ENCODE results near the gene MALRD1.
"Not testable (repeated sequence)": the region's sequence is repeated elsewhere in the genome, so short reads cannot be mapped to it uniquely, and the experiment has no call there.

The MALRD1 gene

GRCh38 chr10:19713159-19713558, 664.6 kb downstream of the MALRD1 start:
- Mint-ChIP-seq H3K4me3 (no peak overlapping the region), H3K4me1 (no peaks in the 10 kb centered on the region), H3K27ac (no peak overlapping the region), H3K27me3 (no peaks in the 10 kb centered on the region), H3K9me3 (peaks cover 26 to 32% of the 10 kb centered on the region in 2 donors)
- DNase-seq = no peak
- no peak for ATAC-seq

- H3K4me3 Mint-ChIP-seq = no peak overlapping the region
- DNase-seq (no peak), ATAC-seq (no peak)
- H3K4me1 Mint-ChIP-seq = no peaks in the 10 kb centered on the region
- no peak overlapping the region for H3K27ac Mint-ChIP-seq
- no peaks in the 10 kb centered on the region for H3K27me3 Mint-ChIP-seq
- H3K9me3 Mint-ChIP-seq = peaks cover 26 to 32% of the 10 kb centered on the region in 2 donors
Observed at GRCh38 chr10:19713800-19714525, 665.4 kb downstream of the MALRD1 start.

- no peak overlapping the region for H3K4me3 Mint-ChIP-seq
- H3K4me1 Mint-ChIP-seq = no peaks in the 10 kb centered on the region
- no peak for ATAC-seq
- H3K27me3 Mint-ChIP-seq = no peaks in the 10 kb centered on the region
- H3K9me3 Mint-ChIP-seq = peaks cover 0 to 2% of the 10 kb centered on the region in 2 donors
- no peak overlapping the region for H3K27ac Mint-ChIP-seq
- DNase-seq = no peak
Observed at GRCh38 chr10:19719284-19719683, 670.7 kb downstream of the MALRD1 start.

- H3K27me3 Mint-ChIP-seq = no peaks in the 10 kb centered on the region
- H3K27ac Mint-ChIP-seq = no peak overlapping the region
- H3K4me3 Mint-ChIP-seq = no peak overlapping the region
- H3K4me1 Mint-ChIP-seq = no peaks in the 10 kb centered on the region
- H3K9me3 Mint-ChIP-seq = no peaks in the 10 kb centered on the region
- ATAC-seq (no peak), DNase-seq (no peak)
Observed at GRCh38 chr10:19724287-19724686, 675.7 kb downstream of the MALRD1 start.

- H3K27ac Mint-ChIP-seq = no peak overlapping the region
- DNase-seq (no peak), ATAC-seq (no peak)
- H3K9me3 Mint-ChIP-seq = no peaks in the 10 kb centered on the region
- no peaks in the 10 kb centered on the region for H3K27me3 Mint-ChIP-seq
- no peaks in the 10 kb centered on the region for H3K4me1 Mint-ChIP-seq
- H3K4me3 Mint-ChIP-seq = no peak overlapping the region
Observed at GRCh38 chr10:19728376-19728775, 679.8 kb downstream of the MALRD1 start.

- DNase-seq (no peak), ATAC-seq (no peak)
- H3K27me3 Mint-ChIP-seq = no peaks in the 10 kb centered on the region
- no peaks in the 10 kb centered on the region for H3K9me3 Mint-ChIP-seq
- H3K27ac Mint-ChIP-seq = no peak overlapping the region
- H3K4me1 Mint-ChIP-seq = no peaks in the 10 kb centered on the region
- no peak overlapping the region for H3K4me3 Mint-ChIP-seq
Observed at GRCh38 chr10:19728964-19729363, 680.4 kb downstream of the MALRD1 start.

- ATAC-seq = no peak
- Mint-ChIP-seq H3K27ac (no peak overlapping the region), H3K4me3 (no peak overlapping the region), H3K4me1 (no peaks in the 10 kb centered on the region), H3K9me3 (no peaks in the 10 kb centered on the region), H3K27me3 (no peaks in the 10 kb centered on the region)
- DNase-seq = no peak
Observed at GRCh38 chr10:19730167-19730906, 681.7 kb downstream of the MALRD1 start.

- no peak for DNase-seq
- Mint-ChIP-seq H3K4me1 (no peaks in the 10 kb centered on the region), H3K27me3 (no peaks in the 10 kb centered on the region), H3K4me3 (no peak overlapping the region), H3K9me3 (no peaks in the 10 kb centered on the region), H3K27ac (no peak overlapping the region)
- ATAC-seq = no peak
Observed at GRCh38 chr10:19730907-19731217, 682.3 kb downstream of the MALRD1 start.

GRCh38 chr10:19731560-19731959, 683.0 kb downstream of the MALRD1 start:
- H3K27ac Mint-ChIP-seq = no peak overlapping the region
- DNase-seq (no peak), ATAC-seq (no peak)
- H3K4me3 Mint-ChIP-seq = no peak overlapping the region
- no peaks in the 10 kb centered on the region for H3K27me3 Mint-ChIP-seq
- no peaks in the 10 kb centered on the region for H3K4me1 Mint-ChIP-seq
- peaks cover 0 to 6% of the 10 kb centered on the region in 2 donors for H3K9me3 Mint-ChIP-seq

- no peak for ATAC-seq
- peaks cover 0 to 6% of the 10 kb centered on the region in 2 donors for H3K9me3 Mint-ChIP-seq
- no peak overlapping the region for H3K27ac Mint-ChIP-seq
- H3K27me3 Mint-ChIP-seq = no peaks in the 10 kb centered on the region
- no peak for DNase-seq
- H3K4me3 Mint-ChIP-seq = no peak overlapping the region
- no peaks in the 10 kb centered on the region for H3K4me1 Mint-ChIP-seq
Observed at GRCh38 chr10:19738440-19738839, 689.8 kb downstream of the MALRD1 start.

GRCh38 chr10:19739232-19739631, 690.6 kb downstream of the MALRD1 start:
- H3K27me3 Mint-ChIP-seq, H3K4me1 Mint-ChIP-seq, H3K4me3 Mint-ChIP-seq, H3K9me3 Mint-ChIP-seq, ATAC-seq, H3K27ac Mint-ChIP-seq, DNase-seq: not testable (repeated sequence)

GRCh38 chr10:19742144-19742543, 693.5 kb downstream of the MALRD1 start:
- H3K4me1 Mint-ChIP-seq, H3K27ac Mint-ChIP-seq, H3K4me3 Mint-ChIP-seq, ATAC-seq, H3K27me3 Mint-ChIP-seq, H3K9me3 Mint-ChIP-seq, DNase-seq: not testable (repeated sequence)

GRCh38 chr10:19745672-19746071, 697.1 kb downstream of the MALRD1 start:
- Mint-ChIP-seq H3K27ac (no peak overlapping the region), H3K9me3 (peaks cover 0 to 3% of the 10 kb centered on the region in 2 donors), H3K4me3 (no peak overlapping the region), H3K4me1 (no peaks in the 10 kb centered on the region), H3K27me3 (no peaks in the 10 kb centered on the region)
- DNase-seq = no peak
- ATAC-seq = no peak

GRCh38 chr10:19749185-19749729, 700.7 kb downstream of the MALRD1 start:
- DNase-seq (no peak), ATAC-seq (no peak)
- no peak overlapping the region for H3K27ac Mint-ChIP-seq
- peaks cover 0 to 3% of the 10 kb centered on the region in 2 donors for H3K9me3 Mint-ChIP-seq
- no peak overlapping the region for H3K4me3 Mint-ChIP-seq
- no peaks in the 10 kb centered on the region for H3K27me3 Mint-ChIP-seq
- H3K4me1 Mint-ChIP-seq = no peaks in the 10 kb centered on the region

GRCh38 chr10:19750972-19751371, 702.4 kb downstream of the MALRD1 start:
- H3K9me3 Mint-ChIP-seq = no peaks in the 10 kb centered on the region
- no peak overlapping the region for H3K4me3 Mint-ChIP-seq
- no peak overlapping the region for H3K27ac Mint-ChIP-seq
- no peaks in the 10 kb centered on the region for H3K27me3 Mint-ChIP-seq
- DNase-seq (no peak), ATAC-seq (no peak)
- no peaks in the 10 kb centered on the region for H3K4me1 Mint-ChIP-seq

- ATAC-seq (no peak), DNase-seq (no peak)
- H3K27me3 Mint-ChIP-seq = no peaks in the 10 kb centered on the region
- H3K27ac Mint-ChIP-seq = no peak overlapping the region
- no peaks in the 10 kb centered on the region for H3K9me3 Mint-ChIP-seq
- no peak overlapping the region for H3K4me3 Mint-ChIP-seq
- no peaks in the 10 kb centered on the region for H3K4me1 Mint-ChIP-seq
Observed at GRCh38 chr10:19756919-19757318, 708.3 kb downstream of the MALRD1 start.

Data from stimulated activated naive CD8-positive, alpha-beta T cell treated with anti-CD3 and anti-CD28 coated beads, Interleukin-15, amount 100 ng/mL, for 72 hours (primary cell).